ENCODE data around the gene GTSF1L.

GTSF1L gene

GRCh38 chr20:43715511-43715910 is 11.3 kb downstream of the GTSF1L start:
- no peak for DNase-seq

GRCh38 chr20:43715044-43715443 is 11.8 kb downstream of the GTSF1L start:
- DNase-seq: no peak

GRCh38 chr20:43711098-43711654 is 15.6 kb downstream of the GTSF1L start:
- no peak for DNase-seq

DNA sequence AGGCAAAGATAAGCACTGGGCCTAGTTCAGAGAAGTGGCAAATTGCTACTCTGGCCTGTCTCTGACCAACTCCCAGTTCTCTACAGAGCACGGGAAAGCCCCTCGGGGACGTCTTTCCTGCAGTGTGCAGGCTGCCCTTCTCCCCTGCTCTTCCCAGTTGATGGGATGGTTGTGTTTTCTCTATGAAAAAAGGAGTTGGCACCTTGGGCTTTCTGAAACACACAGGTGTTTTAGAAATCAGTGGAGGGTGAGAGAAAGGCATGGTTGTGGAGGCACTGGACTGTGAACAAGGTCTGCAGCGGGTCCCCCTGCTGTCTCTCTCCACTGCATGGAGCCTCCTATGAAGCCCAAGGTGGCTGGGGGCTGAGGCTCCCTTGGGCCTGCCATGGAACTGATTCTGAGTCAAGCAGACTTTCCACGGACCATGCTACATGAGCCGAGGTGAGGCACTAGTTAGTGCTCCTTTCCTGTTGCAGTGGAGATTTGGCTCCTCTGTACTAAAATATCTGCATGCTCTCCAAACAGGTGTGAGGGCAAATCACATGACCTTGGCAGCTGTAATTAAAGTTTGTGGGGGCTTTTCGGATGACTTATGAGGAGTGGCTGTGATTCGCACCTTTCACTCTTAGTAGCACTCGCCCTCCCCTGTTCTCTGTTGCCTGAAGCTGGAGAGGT is 16.3 kb downstream of the GTSF1L start:
- no peak for DNase-seq

DNA sequence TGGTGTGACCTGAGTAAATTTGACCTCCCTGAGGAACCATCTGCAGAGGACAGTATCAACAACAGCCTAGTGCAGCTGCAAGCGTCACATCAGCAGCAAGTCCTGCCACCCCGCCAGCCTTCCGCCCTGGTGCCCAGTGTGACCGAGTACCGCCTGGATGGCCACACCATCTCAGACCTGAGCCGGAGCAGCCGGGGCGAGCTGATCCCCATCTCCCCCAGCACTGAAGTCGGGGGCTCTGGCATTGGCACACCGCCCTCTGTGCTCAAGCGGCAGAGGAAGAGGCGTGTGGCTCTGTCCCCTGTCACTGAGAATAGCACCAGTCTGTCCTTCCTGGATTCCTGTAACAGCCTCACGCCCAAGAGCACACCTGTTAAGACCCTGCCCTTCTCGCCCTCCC is 24.3 kb downstream of the GTSF1L start:
- no peak for DNase-seq

GRCh38 chr20:43700627-43701026 is 26.2 kb downstream of the GTSF1L start:
- DNase-seq: no peak

DNA sequence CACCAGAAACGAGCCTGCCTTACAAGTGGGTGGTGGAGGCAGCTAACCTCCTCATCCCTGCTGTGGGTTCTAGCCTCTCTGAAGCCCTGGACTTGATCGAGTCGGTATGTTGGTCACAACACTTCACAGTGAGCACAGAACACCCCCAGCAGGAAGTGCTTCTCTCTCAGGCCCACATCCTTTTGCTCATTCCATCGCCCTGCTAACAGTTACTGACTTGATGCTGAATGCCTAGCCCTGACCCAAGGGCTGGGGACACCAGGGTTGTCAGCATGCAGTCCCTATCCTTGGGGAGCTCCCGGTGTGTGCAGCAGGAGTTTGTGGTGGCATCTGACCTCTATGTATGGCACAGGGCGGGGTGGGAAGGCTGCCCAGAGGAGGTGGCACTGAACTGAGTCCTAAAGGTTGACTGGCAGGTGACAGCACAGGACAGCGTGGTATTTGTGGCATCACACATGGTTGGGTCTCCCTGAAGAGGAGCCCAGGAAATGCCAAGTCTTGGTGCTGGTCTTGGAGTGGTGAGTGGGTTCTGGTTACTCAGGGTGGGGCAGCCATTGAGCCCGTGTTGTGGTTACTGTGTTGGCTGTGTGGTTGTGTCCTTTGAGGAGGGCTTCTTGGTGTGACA is 26.7 kb downstream of the GTSF1L start:
- no peak for DNase-seq

DNA sequence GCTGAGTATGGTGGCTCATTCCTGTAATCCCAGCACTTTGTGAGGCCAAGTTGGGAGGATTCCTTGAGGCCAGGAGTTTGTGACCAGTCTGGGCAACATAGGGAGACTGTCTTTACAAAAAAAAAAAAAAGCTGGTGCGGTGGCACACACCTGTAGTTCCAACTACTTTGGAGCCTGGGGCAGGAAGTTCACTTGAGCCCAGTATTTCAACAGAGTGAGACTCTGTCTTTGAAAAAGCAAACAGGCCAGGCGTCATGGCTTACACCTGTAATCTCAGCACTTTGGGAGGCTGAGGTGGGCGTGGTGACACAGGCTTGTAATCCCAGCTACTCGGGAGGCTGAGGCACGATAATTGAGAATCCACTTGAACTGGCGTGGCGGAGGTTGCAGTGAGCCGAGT is 31.2 kb downstream of the GTSF1L start:
- no peak for DNase-seq

GRCh38 chr20:43694763-43695162 is 32.0 kb downstream of the GTSF1L start:
- no peak for DNase-seq

- DNase-seq: peak; percentile 68
Observed at GRCh38 chr20:43691928-43692524, 34.8 kb downstream of the GTSF1L start.

DNA sequence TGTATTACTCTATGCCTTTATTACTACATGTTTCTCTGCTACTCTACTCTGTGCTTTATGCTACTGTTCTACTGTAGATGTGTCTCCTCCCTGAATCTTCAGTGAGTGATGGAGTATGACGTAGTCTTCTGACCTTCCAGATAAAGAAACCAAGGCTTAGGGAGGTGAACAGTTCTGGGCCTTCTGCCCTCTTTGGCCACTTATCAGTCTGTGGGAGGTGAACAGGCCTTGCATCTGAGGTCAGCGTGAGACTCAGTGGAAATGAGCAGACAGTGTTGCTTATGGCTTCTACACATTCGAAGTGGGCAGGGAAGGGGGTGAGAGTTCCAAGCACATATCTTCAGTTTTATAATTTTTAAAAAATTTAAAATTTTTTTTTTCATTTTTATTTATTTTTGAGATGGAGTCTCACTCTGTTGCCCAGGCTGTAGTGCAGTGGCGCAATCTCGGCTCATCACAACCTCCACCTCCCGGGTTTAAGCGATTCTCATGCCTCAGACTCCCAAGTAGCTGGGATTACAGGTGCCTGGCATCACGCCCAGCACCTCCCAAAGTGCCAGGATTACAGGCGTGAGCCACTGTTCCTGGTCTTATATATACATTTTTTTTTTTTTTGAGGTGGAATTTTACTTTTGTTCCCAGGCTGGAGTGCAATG is 35.7 kb downstream of the GTSF1L start:
- no peak for DNase-seq

DNA sequence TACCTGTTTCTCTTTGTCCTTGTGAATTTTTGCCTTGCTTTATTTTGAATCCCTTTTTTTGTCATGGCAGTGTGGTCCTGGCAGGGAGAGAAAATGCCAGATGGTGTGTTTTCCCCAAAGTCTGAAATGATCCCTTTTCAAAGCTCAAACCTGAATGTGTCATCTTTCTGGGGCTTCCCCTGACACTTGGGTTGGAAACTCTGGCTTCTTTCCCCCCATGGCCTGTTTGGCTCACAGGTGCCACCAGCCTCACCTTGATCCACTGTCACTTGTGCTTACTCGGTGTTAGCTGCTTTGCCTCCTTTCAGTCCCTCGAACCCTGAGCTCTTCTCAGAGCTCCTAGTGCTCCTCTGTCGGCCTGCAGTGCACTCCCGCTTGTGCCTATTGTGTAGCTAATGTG is 37.6 kb downstream of the GTSF1L start:
- no peak for DNase-seq

DNA sequence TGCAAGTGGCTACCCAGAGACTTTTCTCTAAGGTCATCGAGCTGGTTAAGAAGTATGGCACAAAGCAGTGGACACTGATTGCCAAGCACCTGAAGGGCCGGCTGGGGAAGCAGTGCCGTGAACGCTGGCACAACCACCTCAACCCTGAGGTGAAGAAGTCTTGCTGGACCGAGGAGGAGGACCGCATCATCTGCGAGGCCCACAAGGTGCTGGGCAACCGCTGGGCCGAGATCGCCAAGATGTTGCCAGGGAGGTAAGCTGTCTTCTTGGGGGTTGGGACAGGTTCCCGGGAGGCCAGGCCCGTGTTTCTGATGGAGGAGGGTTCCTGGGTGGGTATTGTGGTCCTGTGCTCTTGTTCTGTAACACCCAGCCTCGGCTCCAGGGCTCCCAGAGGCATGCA is 40.0 kb downstream of the GTSF1L start:
- DNase-seq: no peak

- DNase-seq: no peak
Observed at GRCh38 chr20:43682446-43682845, 44.4 kb downstream of the GTSF1L start.

DNA sequence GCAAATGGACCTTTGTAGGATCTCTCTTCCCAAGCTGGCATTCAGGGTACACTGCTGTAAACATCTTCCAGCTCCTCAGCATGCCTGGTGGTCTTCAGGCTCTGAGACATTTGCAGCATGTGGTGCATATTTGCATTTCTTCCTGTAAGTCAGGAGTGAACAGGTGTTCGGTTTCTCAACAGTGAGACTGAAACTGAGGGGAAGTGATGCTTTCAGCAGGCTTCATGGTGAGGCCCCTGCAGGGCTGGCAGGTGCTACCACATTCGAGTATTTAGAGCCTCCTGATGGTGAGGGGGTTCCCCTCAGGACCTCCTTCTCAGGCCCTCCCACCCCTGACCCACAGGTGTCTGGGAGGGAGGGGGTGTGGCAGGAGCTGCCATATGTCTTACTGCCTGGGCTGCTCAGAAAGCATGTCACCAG is 44.8 kb downstream of the GTSF1L start:
- no peak for DNase-seq

DNA sequence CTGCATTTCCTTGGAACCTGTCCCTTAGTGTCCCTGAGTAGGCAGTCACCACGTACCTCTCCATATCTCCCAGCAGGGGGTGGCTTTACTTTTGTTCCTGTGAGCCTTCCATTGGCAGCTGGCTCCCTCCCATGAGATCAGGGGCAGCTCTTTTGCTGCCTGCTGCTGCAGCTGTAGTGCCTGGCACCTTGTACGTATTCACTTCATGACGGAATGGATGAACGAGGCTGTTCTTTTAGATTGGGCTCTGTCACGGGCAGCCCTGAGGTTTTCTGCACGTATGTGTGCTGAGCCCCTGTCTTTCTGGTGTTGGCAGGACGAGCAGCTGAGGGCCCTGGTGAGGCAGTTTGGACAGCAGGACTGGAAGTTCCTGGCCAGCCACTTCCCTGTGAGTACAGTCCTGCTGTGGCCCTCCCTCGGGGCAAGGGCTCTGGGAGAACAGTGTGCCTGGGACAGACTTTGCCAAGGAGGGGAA is 45.3 kb downstream of the GTSF1L start:
- no peak for DNase-seq

GRCh38 chr20:43680981-43681380 is 45.8 kb downstream of the GTSF1L start:
- DNase-seq: no peak

GRCh38 chr20:43676368-43676767 is 50.4 kb downstream of the GTSF1L start:
- DNase-seq: no peak

All from stimulated activated CD4-positive, alpha-beta T cell treated with anti-CD3 and anti-CD28 coated beads, Interleukin-4, amount 100 ng/mL, for 24 hours (primary cell).